GM12892 (cell line): ENCODE measurements around the gene GOLGA6C.
"Not testable (repeated sequence)": the region's sequence is repeated elsewhere in the genome, so short reads cannot be mapped to it uniquely, and the experiment has no call there.

Experiments
- DNase-seq: peaks from one replicate; pipeline ENCODE4 v3.0.0; 2011; ENCODE audit not compliant: insufficient read length
- FAIRE-seq: peaks from 2 replicates; lab custom pipeline; 2011; peaks lifted over from hg19 to GRCh38; lab: Jason Lieb, UNC
- POLR2A ChIP-seq: IDR thresholded peaks from 2 replicates; pipeline ENCODE4 v1.6.1; 2011; ENCODE audit warnings: low read depth, low read length, control low read depth
- POLR2AphosphoS5 ChIP-seq: IDR thresholded peaks from 2 replicates; pipeline ENCODE4 v1.6.1; 2011; ENCODE audit warnings: low read depth, low read length, control low read depth
- TAF1 ChIP-seq: IDR thresholded peaks from 2 replicates; pipeline ENCODE4 v1.6.1; 2011; ENCODE audit warnings: low read depth, mild to moderate bottlenecking, control low read depth, low read length, borderline replicate concordance

Gene GOLGA6C

DNA sequence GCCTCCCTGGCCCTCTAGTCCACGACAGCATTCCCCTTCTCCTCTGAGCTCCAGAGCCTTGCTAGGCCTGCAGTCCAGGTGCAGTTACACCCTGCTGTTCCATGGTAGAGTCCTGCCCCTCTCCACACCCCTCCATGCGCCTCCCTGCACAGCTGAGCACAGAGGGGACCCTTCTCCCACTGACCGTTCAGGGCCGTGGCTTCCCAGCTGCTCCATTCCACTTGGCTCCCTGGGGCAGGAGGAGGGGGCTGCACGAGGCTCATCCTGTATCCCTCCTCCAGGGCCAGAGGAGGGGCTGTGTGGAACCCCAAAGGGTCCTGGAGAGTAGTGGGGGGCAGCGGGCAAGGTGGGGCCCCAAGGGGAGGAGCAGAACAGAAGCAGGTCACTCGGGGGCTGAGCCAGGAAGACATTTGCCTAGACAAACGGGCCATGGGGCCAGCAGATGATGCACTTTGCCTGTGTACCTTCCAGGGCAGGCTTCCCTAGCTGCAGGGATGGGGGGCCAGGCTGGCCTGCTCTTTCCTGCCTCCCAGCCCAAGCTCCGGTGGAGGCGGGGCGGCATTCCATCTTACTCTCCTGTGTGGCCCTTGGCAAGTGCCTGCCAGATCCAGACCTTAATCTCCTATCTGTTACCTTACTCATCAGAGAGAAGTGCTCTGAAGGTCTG lies 20.7 kb upstream of the GOLGA6C start:
- DNase-seq (no peak), FAIRE-seq (no peak)
- no peak for TF ChIP-seq POLR2AphosphoS5
- no peak for TF ChIP-seq TAF1
- no peak for TF ChIP-seq POLR2A

DNA sequence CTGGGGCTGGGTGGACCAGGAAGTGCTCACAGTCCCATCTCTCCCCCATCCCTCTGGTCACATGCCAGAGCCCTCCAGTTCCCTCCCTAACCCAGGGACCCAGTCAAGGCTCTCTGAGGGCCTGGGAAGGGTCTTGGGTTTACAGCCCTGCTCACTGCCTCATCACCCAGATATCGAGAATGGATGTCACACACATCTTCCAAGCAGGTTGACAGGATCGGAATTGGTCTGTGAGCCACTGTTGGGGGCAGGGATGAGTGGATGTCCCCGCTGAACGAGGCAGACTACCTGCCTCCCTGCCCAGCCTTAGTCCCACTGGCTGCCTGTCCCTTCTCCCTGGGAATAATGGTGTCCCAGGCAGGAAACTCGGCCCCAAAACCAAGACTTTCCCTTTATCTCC lies 20.0 kb upstream of the GOLGA6C start:
- no peak for TF ChIP-seq POLR2A
- no peak for TF ChIP-seq POLR2AphosphoS5
- no peak for TF ChIP-seq TAF1

GRCh38 chr15:75245741-75246140 lies 12.4 kb upstream of the GOLGA6C start:
- not testable (repeated sequence) for DNase-seq, FAIRE-seq

More for the DNA sequence above, 20.0 kb upstream of the GOLGA6C start:
- no peak for DNase-seq
- no peak for FAIRE-seq

- not testable (repeated sequence) for DNase-seq, FAIRE-seq
These were observed 9.1 kb upstream of the GOLGA6C start for GRCh38 chr15:75248991-75249390.

GRCh38 chr15:75249726-75250125 lies 8.4 kb upstream of the GOLGA6C start:
- TF ChIP-seq POLR2AphosphoS5 (no peak), TAF1 (no peak), POLR2A (no peak)
- DNase-seq (no peak), FAIRE-seq (no peak)

DNA sequence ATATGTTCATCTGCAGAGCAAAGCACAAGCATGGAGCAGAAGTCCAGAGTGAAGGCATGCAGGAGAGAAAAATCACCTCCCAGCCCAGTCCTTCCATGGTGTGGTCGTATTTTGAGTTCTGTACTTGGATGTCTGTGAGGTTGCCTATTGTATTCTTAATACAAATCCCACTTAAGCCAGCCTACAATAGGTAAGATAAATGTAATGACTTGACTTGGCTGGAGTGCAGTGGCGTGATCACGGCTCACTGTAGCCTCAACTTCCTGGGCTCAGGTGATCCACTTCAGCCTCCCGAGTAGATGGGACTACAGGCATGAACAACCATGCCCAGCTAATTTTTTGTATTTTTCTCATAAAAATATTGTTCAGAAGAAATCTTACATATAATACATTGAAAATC lies 6.8 kb upstream of the GOLGA6C start:
- DNase-seq, FAIRE-seq: not testable (repeated sequence)

DNA sequence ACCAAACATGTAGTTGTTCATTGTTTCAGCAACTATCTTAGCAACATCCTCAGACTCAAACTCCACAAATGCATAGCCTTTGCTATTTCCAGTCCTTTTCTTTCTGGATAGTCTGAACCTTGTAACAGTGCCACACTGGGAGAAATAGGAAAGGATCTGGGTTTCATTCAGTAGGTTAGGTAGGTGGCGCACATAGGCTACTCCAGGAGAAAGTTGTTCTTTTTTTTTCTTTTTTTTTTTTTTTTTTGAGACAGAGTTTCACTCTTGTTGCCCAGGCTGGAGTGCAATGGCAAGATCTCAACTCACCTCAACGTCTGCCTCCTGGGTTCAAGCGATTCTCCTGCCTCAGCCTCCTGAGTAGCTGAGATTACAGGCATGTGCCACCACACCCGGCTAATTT lies 5.8 kb upstream of the GOLGA6C start:
- not testable (repeated sequence) for DNase-seq, FAIRE-seq

DNA sequence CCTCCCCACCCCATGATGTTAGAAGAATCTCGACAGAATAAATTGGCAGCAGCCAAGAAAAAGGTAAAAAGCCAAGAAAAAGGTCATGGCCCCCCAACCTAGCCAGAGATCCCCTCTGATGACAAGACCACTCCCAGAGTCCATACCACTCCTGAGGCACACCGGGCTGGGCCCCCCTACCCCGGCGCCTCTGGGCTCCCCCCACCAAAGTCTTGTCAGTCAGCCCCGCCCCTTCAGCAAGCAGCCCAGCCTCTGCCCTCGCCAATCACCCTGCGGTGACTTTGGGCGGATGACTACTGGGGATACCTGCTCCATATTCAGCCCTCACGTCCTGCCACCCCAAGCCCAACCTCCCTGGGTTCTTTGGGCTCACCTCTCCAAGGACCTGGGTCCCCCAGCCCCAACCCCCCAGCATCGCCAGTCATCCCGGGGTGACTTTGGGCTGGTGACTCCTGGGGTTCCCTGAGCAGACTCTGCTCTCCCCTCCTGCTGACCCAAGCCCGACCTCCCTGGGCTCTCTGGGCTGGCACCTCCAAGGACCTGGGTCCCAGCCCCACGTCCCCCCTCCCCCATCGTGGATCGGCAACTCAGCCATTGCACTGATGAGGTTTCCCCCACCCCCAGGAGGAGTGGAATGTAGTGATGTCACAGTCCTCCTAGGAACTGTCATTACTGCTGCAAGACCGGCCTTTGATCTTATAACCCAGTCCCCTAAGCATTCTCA lies 648 bp downstream of the GOLGA6C start:
- not testable (repeated sequence) for FAIRE-seq, DNase-seq

- not testable (repeated sequence) for DNase-seq, FAIRE-seq
These were observed 1.7 kb downstream of the GOLGA6C start for GRCh38 chr15:75259873-75260272.

- not testable (repeated sequence) for FAIRE-seq, DNase-seq
These were observed 15.7 kb downstream of the GOLGA6C start for GRCh38 chr15:75273751-75274359.

DNA sequence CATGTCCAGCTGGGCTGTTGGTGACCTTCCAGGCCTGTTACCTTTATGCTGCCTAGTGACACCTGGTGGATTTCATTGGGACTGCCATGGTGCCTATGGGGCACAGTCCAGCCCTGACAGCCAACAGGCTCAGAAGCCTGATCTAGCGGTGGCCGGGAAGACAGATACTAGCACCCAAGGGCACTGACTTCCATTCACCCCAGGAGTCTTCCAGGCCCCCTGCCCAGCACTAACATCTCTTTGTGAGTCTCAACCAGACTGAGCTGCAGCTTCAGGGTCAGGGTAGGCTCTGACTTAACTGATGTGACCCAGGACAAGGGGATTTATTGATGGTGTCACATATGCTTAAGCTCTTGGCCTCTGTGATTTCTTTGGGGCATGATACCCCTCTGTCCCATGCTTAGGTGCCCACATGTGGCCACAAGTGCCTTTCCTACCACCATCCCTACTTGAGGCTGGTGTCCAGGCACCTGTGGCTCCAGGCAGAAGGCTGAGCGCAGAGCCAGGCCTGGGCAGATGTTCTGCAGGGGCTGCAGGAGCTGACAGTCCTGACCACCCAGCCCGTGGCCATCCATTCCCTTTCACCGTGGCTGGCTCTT lies 16.5 kb downstream of the GOLGA6C start:
- DNase-seq: not testable (repeated sequence)
- peak; percentile 73 for FAIRE-seq

DNA sequence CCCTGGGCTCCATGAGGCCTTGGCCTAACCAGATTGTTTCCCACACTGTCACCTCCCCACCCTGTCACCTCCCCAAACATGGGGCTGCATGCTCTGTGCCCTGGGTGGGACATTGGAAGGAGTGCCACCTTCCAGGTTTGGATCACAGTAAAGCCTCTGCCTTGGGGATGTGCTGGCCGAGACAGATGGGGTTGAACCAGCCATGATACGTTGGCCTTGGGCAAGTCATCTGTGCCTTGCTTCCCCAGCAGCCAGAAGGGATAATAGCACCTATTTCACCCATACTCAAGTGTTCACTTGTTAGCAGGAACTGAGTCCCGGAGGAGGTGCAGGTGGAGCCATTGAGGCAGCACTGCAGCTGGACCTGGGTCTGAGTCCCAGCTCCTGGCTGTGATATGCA lies 17.5 kb downstream of the GOLGA6C start:
- not testable (repeated sequence) for FAIRE-seq, DNase-seq

DNA sequence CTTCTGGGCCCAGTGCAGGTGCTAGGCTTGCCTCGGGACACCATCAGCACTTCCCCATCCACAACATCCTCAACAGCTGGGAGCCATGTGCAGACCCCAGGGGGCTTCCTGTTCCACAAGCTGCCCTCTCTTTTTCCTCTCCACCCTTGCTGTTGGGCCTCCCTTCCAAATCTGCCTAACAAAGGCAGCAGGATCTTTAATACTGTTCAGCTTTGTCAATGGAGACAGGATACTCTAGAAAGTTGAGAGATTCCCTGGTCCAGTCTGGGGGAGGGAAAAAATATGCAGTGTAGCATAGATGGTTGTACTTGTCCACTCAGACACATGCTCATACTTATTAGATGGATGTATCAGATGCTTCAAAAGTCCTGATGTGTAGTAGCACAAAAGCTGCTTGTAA lies 20.4 kb downstream of the GOLGA6C start:
- not testable (repeated sequence) for DNase-seq, FAIRE-seq

GRCh38 chr15:75282572-75282971 lies 24.4 kb downstream of the GOLGA6C start, which contains the start of gene GOLGA6D:
Gene GOLGA6D, plus strand, starts transcription at chr15:75282835. Its CDS starts 41 bp downstream, at chr15:75282876.
- not testable (repeated sequence) for FAIRE-seq, DNase-seq

- not testable (repeated sequence) for DNase-seq, FAIRE-seq
These were observed 26.0 kb downstream of the GOLGA6C start for GRCh38 chr15:75284152-75284551.

DNA sequence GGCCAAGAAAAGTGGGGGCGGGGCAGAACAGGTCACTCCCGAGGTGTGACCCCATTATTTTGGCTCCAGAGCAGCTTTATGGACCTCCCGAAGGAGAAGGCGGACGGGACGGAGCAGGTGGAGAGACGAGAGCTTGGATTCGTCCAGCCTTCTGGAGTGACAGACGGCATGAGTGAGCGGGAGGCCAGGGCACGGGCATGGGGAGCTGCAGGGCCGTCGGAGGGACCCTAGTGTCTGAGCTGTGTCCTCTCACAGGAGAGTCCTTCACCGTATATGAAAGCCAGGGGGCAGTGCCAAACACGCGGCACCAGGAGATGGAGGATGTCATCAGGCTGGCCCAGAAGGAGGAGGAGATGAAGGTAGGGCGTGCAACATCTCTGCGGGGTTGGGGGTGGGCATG lies 35.5 kb downstream of the GOLGA6C start:
- DNase-seq, FAIRE-seq: not testable (repeated sequence)

GRCh38 chr15:75298541-75299310 lies 40.6 kb downstream of the GOLGA6C start:
- not testable (repeated sequence) for DNase-seq
- peak; percentile 82 for FAIRE-seq

GRCh38 chr15:75299311-75299688 lies 41.2 kb downstream of the GOLGA6C start:
- FAIRE-seq, DNase-seq: not testable (repeated sequence)
